Neuronal stem cell (in vitro differentiated cells): ENCODE measurements around the gene PKD1.

ENCODE experiments used
- DNase-seq: peaks from one replicate; pipeline ENCODE4 v3.0.0-alpha.2; 2013; ENCODE audit warnings: low spot score
- H2AFZ ChIP-seq: one replicate; pipeline ENCODE4 v1.6.1; 2013; ENCODE audit warnings: mild to moderate bottlenecking, low read length, inconsistent platforms
- H2AK5ac ChIP-seq: 2 replicates; pipeline ENCODE4 v1.6.1; 2013; ENCODE audit warnings: low read depth, mild to moderate bottlenecking, inconsistent platforms, low read length, moderate library complexity, mixed read lengths
- H2BK120ac ChIP-seq: 2 replicates; pipeline ENCODE4 v1.6.1; 2013; ENCODE audit warnings: low read depth, mild to moderate bottlenecking, inconsistent platforms, low read length, moderate library complexity, mixed read lengths
- H2BK12ac ChIP-seq: one replicate; pipeline ENCODE4 v1.6.1; 2013; ENCODE audit warnings: low read length, inconsistent platforms
- H2BK15ac ChIP-seq: 2 replicates; pipeline ENCODE4 v1.6.1; 2013; ENCODE audit warnings: mild to moderate bottlenecking, low read length, inconsistent platforms, mixed read lengths
- H2BK5ac ChIP-seq: one replicate; pipeline ENCODE4 v1.6.1; 2013; ENCODE audit warnings: inconsistent platforms, mild to moderate bottlenecking, low read length, moderate library complexity
- H3K14ac ChIP-seq: one replicate; pipeline ENCODE4 v1.6.1; 2013; ENCODE audit warnings: low read length, inconsistent platforms
- H3K18ac ChIP-seq: 2 replicates; pipeline ENCODE4 v1.6.1; 2013; ENCODE audit warnings: low read length, inconsistent platforms
- H3K23ac ChIP-seq: 2 replicates; pipeline ENCODE4 v1.6.1; 2013; ENCODE audit warnings: low read depth, mild to moderate bottlenecking, mixed read lengths, low read length, inconsistent platforms; ENCODE audit not compliant: poor library complexity
- H3K27ac ChIP-seq: replicated peaks from 3 replicates; pipeline ENCODE4 v1.5.1; 2013; ENCODE audit warnings: low read length, inconsistent platforms
- H3K27me3 ChIP-seq, 3 experiments: 2 replicates each; pipeline ENCODE4 v1.6.1; 2013; ENCODE audit warnings: low read length in 3 of 3, mild to moderate bottlenecking in 2 of 3, inconsistent platforms in 1 of 3, low read depth in 1 of 3, mixed read lengths in 1 of 3, moderate library complexity in 1 of 3; ENCODE audit not compliant: control insufficient read depth in 3 of 3, insufficient read depth in 3 of 3
- H3K36me3 ChIP-seq, 2 donors: replicated peaks in 1 of 2; 2 replicates each; pipeline ENCODE4 v1.6.1; 2013; ENCODE audit warnings: low read length in 2 of 2; ENCODE audit not compliant: control insufficient read depth in 2 of 2, insufficient read depth in 2 of 2
- H3K4ac ChIP-seq: 2 replicates; pipeline ENCODE4 v1.6.1; 2013; ENCODE audit warnings: inconsistent platforms, mild to moderate bottlenecking, low read length, moderate library complexity
- H3K4me1 ChIP-seq, 2 donors: 1 replicate in 1 of 2; 2 replicates in 1 of 2; pipeline ENCODE4 v1.6.1; 2013; ENCODE audit warnings: low read length in 2 of 2, low read depth in 1 of 2; ENCODE audit not compliant: control insufficient read depth in 2 of 2, insufficient read depth in 1 of 2
- H3K4me2 ChIP-seq: one replicate; pipeline ENCODE4 v1.6.1; 2013; ENCODE audit warnings: mild to moderate bottlenecking, low read length, inconsistent platforms; ENCODE audit not compliant: insufficient read depth, poor library complexity, severe bottlenecking
- H3K4me3 ChIP-seq, 2 donors: 2 replicates each; pipeline ENCODE4 v1.5.1; 2013; ENCODE audit warnings: low read length in 2 of 2, mild to moderate bottlenecking in 2 of 2, inconsistent platforms in 1 of 2, moderate library complexity in 1 of 2
- H3K79me1 ChIP-seq: one replicate; pipeline ENCODE4 v1.6.1; 2013; ENCODE audit warnings: low read depth, mild to moderate bottlenecking, inconsistent platforms, low read length, moderate library complexity
- H3K9ac ChIP-seq: one replicate; pipeline ENCODE4 v1.6.1; 2013; ENCODE audit warnings: mild to moderate bottlenecking, low read depth, low read length, inconsistent platforms; ENCODE audit not compliant: poor library complexity
- H3K9me3 ChIP-seq, 2 donors: replicated peaks in 1 of 2; 2 replicates each; pipeline versions ENCODE3 to v1.6.1; 2013; ENCODE audit warnings: low read length in 2 of 2, mild to moderate bottlenecking in 2 of 2, inconsistent platforms in 1 of 2, low read depth in 1 of 2, mixed read lengths in 1 of 2, moderate library complexity in 1 of 2; ENCODE audit not compliant: control insufficient read depth in 2 of 2, insufficient read depth in 1 of 2
- H4K8ac ChIP-seq: one replicate; pipeline ENCODE4 v1.6.1; 2013; ENCODE audit warnings: low read depth, mild to moderate bottlenecking, inconsistent platforms, low read length, moderate library complexity
- H4K91ac ChIP-seq: one replicate; pipeline ENCODE4 v1.6.1; 2013; ENCODE audit warnings: low read length, low read depth, mild to moderate bottlenecking, inconsistent platforms; ENCODE audit not compliant: poor library complexity
- WGBS, 2 donors: extraction: QIAGEN DNeasy Blood & Tissue Kit; methylation state at CpG; one replicate each; pipeline ENCODE4 v1.1.7; 2013; ENCODE audit warnings: missing lambda C conversion rate in 2 of 2, mixed read lengths in 1 of 2; ENCODE audit not compliant: insufficient read length in 2 of 2, insufficient replicate concordance in 1 of 2; ENCODE audit errors: extremely low coverage in 2 of 2; 5-methylcytosine and 5-hydroxymethylcytosine counted together

PKD1 gene

DNA sequence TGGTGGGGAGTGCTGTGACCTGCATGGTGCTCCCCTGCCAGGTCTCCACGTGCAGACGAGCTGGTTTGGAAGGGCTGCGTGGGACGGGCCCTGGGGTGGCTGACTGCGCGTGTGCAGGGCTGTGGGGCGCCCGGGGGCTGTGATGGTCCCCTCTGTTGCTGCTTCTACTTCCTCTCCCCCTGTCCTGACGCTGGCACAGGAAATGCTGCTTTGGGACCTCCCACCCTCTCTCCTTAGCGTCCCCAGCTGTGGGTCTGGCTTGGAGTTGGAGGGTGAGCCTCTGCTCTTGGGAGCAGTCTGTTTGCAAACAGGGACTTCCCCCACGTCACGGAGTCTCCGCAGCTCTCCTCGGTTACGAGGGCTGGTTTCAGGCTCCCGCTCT lies 52.7 kb downstream of the PKD1 start:
- Histone ChIP-seq H2BK5ac (no peak overlapping the region), H3K4ac (no peak overlapping the region), H3K23ac (peak overlapping the region; percentile 67), H3K14ac (no peak overlapping the region), H3K79me1 (peaks cover 12% of the 10 kb centered on the region), H4K91ac (no peak overlapping the region), H3K9ac (peak overlapping the region; percentile 55), H3K18ac (no peak overlapping the region), H3K27ac (no peak overlapping the region), H3K4me2 (no peak overlapping the region), H2AK5ac (no peak overlapping the region), H2AFZ (no peak overlapping the region), H2BK15ac (no peak overlapping the region), H3K4me3 (no peak overlapping the region), H4K8ac (no peak overlapping the region), H2BK12ac (peak overlapping the region; percentile 31), H3K4me1 (peaks cover 0 to 1% of the 10 kb centered on the region in 2 donors), H3K36me3 (peaks cover 45 to 89% of the 10 kb centered on the region in 2 donors), H3K27me3 (no peaks in the 10 kb centered on the region), H2BK120ac (no peak overlapping the region), H3K9me3 (no peaks in the 10 kb centered on the region)
- DNase-seq, result no peak
- no CpG with 5 or more reads among the region's 16 CpGs for WGBS, 2 donors

DNA sequence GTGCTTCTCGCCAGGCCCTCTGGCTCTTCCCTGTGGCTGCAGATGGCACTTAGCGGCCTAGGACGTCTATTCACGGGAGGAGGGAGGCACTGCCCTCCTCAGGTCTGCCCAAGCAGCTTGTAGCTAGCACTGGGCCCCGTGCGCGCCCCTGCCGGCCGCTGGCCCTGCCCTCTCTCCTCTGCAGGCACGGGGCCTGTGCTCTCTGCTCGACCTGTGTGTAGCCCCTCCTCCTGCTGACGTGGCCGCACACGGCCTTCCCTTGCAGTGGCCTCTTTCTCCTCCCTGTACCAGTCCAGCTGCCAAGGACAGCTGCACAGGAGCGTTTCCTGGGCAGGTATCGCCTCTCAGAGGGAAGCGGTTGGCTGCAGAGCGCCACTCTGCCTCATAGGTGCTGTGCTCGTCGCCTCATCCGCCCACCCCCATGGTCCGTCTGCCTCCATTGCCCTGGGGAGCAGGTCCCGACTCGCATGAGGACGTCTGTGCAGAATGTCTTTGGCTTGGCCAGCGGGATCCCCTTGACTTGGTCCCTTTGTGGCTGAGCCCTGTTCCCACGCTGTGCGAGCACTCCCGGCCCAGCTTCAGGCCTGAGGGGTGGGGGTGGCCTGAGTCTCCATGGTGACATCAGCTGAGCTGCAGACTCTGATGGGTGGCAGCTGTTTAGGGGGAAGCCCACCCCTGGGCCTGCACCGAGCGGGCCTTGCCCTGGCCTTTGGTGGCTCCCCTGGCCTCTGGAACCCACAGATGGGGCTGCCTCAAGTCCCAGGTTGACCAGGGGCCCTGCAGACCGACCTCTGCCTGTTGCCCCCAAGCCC lies 53.3 kb downstream of the PKD1 start:
- H3K14ac ChIP-seq, result peak overlapping the region; percentile 75
- no peaks in the 10 kb centered on the region for H3K27me3 ChIP-seq
- H3K27ac ChIP-seq, result no peak overlapping the region
- no CpG with 5 or more reads among the region's 32 CpGs for WGBS, 2 donors
- H2BK5ac ChIP-seq, result peak overlapping the region; percentile 39
- no peak overlapping the region for H2BK12ac ChIP-seq
- no peak overlapping the region for H2BK120ac ChIP-seq
- H2BK15ac ChIP-seq, result no peak overlapping the region
- peaks cover 0 to 1% of the 10 kb centered on the region in 2 donors for H3K4me1 ChIP-seq
- H4K91ac ChIP-seq, result no peak overlapping the region
- no peaks in the 10 kb centered on the region for H3K9me3 ChIP-seq
- H4K8ac ChIP-seq, result no peak overlapping the region
- DNase-seq, result no peak
- no peak overlapping the region for H2AK5ac ChIP-seq
- peak overlapping the region; percentile 73 for H3K23ac ChIP-seq
- no peak overlapping the region for H3K4ac ChIP-seq
- peaks cover 14% of the 10 kb centered on the region for H3K79me1 ChIP-seq
- H3K4me3 ChIP-seq, result no peak overlapping the region
- H3K9ac ChIP-seq, result peak overlapping the region; percentile 70
- H3K4me2 ChIP-seq, result no peak overlapping the region
- H2AFZ ChIP-seq, result no peak overlapping the region
- H3K36me3 ChIP-seq, result peaks cover 40 to 86% of the 10 kb centered on the region in 2 donors
- H3K18ac ChIP-seq, result no peak overlapping the region

DNA sequence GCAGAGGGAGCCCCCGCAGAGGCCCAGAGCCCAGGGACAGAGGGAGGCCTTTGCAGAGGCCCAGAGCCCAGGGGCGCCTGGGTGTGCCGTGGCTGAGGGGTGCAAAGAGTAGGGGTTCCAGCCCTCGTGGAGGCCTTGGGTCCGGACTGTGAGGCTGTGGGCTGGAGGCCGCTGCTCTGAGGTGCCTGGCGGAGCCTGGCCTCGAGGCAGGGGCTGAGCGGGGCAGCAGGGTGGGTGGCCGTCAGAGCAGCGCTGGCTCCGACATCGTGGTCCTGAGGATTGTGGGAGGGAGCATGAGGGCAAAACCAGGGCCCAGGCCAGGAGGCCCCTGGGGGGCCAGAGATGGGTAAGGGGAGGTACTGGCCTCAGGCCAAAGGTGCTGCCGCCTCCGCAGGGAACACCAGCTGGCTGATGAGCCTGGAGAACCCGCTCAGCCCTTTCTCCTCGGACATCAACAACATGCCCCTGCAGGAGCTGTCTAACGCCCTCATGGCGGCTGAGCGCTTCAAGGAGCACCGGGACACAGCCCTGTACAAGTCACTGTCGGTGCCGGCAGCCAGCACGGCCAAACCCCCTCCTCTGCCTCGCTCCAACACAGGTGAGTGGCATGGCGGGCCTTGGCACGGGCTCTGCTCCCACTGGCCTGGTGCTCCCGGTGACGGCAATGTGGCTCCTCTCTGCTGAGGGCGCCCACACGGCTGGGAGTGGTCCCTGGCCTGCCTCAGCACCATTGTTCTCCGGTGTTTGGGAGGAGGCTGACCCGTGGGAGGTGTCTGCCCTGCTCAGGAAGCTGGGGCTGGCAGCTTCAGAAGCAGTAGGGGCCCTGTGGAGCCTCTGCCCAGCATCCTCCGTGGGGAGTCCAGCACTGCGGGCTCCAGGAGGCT lies 54.3 kb downstream of the PKD1 start:
- DNase-seq, result no peak

DNA sequence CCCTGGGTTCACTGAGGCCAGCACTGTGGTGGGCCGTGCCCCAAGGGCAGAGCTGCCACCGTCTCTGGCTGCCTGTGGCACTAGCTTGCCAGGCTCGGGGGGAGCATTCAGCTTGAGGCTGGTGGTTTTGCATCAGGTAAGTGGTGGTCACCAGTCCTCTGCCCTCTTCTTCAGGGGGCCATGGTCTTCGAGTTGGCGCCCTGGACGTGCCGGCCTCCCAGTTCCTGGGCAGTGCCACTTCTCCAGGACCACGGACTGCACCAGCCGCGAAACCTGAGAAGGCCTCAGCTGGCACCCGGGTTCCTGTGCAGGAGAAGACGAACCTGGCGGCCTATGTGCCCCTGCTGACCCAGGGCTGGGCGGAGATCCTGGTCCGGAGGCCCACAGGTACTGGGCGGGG lies 55.7 kb downstream of the PKD1 start:
- no peak overlapping the region for H3K27ac ChIP-seq
- no peak overlapping the region for H3K4me2 ChIP-seq
- no peak overlapping the region for H3K4ac ChIP-seq
- no peak overlapping the region for H2BK120ac ChIP-seq
- peaks cover 14% of the 10 kb centered on the region for H3K79me1 ChIP-seq
- H3K9ac ChIP-seq, result no peak overlapping the region
- H2AFZ ChIP-seq, result no peak overlapping the region
- no peak overlapping the region for H4K91ac ChIP-seq
- no peak for DNase-seq
- WGBS, 2 donors, result no CpG with 5 or more reads among the region's 16 CpGs
- no peak overlapping the region for H3K23ac ChIP-seq
- H2BK5ac ChIP-seq, result no peak overlapping the region
- no peak overlapping the region for H2AK5ac ChIP-seq
- no peak overlapping the region for H3K18ac ChIP-seq
- peaks cover 0 to 1% of the 10 kb centered on the region in 2 donors for H3K4me1 ChIP-seq
- no peak overlapping the region for H3K4me3 ChIP-seq
- H3K27me3 ChIP-seq, result no peaks in the 10 kb centered on the region
- H2BK15ac ChIP-seq, result no peak overlapping the region
- H2BK12ac ChIP-seq, result no peak overlapping the region
- H3K9me3 ChIP-seq, result no peaks in the 10 kb centered on the region
- peak overlapping the region; percentile 3 for H4K8ac ChIP-seq
- H3K14ac ChIP-seq, result no peak overlapping the region
- H3K36me3 ChIP-seq, result peaks cover 31 to 87% of the 10 kb centered on the region in 2 donors

More for the DNA sequence above, 54.3 kb downstream of the PKD1 start:
- no CpG with 5 or more reads among the region's 35 CpGs for WGBS, 2 donors
- H3K9ac ChIP-seq, result no peak overlapping the region
- peak overlapping the region; percentile 72 for H2BK120ac ChIP-seq
- no peaks in the 10 kb centered on the region for H3K27me3 ChIP-seq
- H3K4me3 ChIP-seq, result no peak overlapping the region
- H2BK5ac ChIP-seq, result no peak overlapping the region
- H3K36me3 ChIP-seq, result peaks cover 33 to 86% of the 10 kb centered on the region in 2 donors
- H3K9me3 ChIP-seq, result no peaks in the 10 kb centered on the region
- peak overlapping the region; percentile 21 for H3K14ac ChIP-seq
- no peak overlapping the region for H4K91ac ChIP-seq
- H4K8ac ChIP-seq, result no peak overlapping the region
- H3K27ac ChIP-seq, result no peak overlapping the region
- H2AK5ac ChIP-seq, result no peak overlapping the region
- no peak overlapping the region for H3K18ac ChIP-seq
- no peak overlapping the region for H2BK12ac ChIP-seq
- H3K23ac ChIP-seq, result no peak overlapping the region
- H2BK15ac ChIP-seq, result no peak overlapping the region
- peaks cover 0 to 1% of the 10 kb centered on the region in 2 donors for H3K4me1 ChIP-seq
- H3K79me1 ChIP-seq, result peaks cover 14% of the 10 kb centered on the region
- no peak overlapping the region for H3K4ac ChIP-seq
- no peak overlapping the region for H3K4me2 ChIP-seq
- no peak overlapping the region for H2AFZ ChIP-seq
